ENCODE measurements around the gene SENP1. TPM values are rescaled to one million over a fixed set of nuclear protein-coding genes. Genes with fewer than 3 reads are reported as not detected.

Gene SENP1
- total RNA-seq, 4 donors from 2014 or later: 14.6 to 20.3 (median 18.0) TPM

GRCh38 chr12:48001505-48002413, 104.1 kb downstream of the SENP1 start:
- no peak for TF ChIP-seq CTCF (IDR thresholded peaks at IDR 0.05; ENCODE audit: low read depth)

- no peak for TF ChIP-seq CTCF (IDR thresholded peaks at IDR 0.05; ENCODE audit: low read depth)
Measured at GRCh38 chr12:48000878-48001504, 104.9 kb downstream of the SENP1 start.

- no peak for TF ChIP-seq CTCF (IDR thresholded peaks at IDR 0.05; ENCODE audit: low read depth)
Measured at GRCh38 chr12:47999816-48000215, 106.1 kb downstream of the SENP1 start.

- TF ChIP-seq CTCF (IDR thresholded peaks at IDR 0.05; ENCODE audit: low read depth): no peak
Measured at GRCh38 chr12:47997321-47997720, 108.6 kb downstream of the SENP1 start.

- TF ChIP-seq CTCF (IDR thresholded peaks at IDR 0.05; ENCODE audit: low read depth): no peak
Measured at GRCh38 chr12:47995981-47996401, 109.9 kb downstream of the SENP1 start.

DNA sequence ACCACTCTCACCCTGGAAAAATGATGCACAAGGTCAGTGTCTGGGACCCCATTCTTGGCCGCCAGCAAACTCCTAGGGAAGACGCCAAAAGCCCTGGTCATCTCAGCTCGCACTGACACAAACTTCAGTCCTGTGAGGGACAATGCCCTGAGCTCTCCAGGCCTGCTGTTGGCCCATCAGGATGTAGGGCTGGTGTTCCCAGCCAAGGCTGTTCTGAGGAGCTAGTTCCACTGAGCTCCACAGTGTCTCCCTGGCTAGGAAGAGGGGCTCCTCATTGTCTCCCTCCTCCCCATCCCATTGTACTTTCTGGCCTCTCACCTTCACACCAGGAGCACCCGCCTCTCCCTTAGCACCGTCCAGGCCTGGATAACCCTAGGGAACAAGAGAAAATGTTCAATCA, 112.4 kb downstream of the SENP1 start:
- TF ChIP-seq CTCF (IDR thresholded peaks at IDR 0.05; ENCODE audit: low read depth): no peak

Small RNA genes lying within 50 kb of the gene (small RNA-seq; reads per million reads assigned to genes)
- gene MIR6505 (not detected), gene RNU6-1203P (not detected)

Other genes starting within 250 kb of the SENP1 start
- 1 to 10 TPM; 1.9 to 6.0 (median 3.6) TPM for gene VDR, start 201.1 kb downstream of the SENP1 start, total RNA-seq
- gene TMEM106C, start 142.5 kb downstream of the SENP1 start, total RNA-seq: 10 to 100 TPM; 16.5 to 49.7 (median 39.4) TPM
- not detected for gene COL2A1, start 101.6 kb downstream of the SENP1 start, total RNA-seq
- 10 to 100 TPM in 3 of 4 donors, 1 to 10 TPM in 1; 5.1 to 19.5 (median 16.0) TPM for gene PFKM, start 13.3 kb upstream of the SENP1 start, total RNA-seq
- gene ASB8, start 51.4 kb upstream of the SENP1 start, total RNA-seq: 10 to 100 TPM; 23.8 to 30.5 (median 27.2) TPM
- 1 to 10 TPM in 1 of 4 donors, under 1 TPM in 1, not detected in 2; 0.22 to 1.3 TPM for gene CCDC184, start 77.6 kb upstream of the SENP1 start, total RNA-seq
- not detected for gene OR10AD1, start 97.2 kb upstream of the SENP1 start, total RNA-seq
- 10 to 100 TPM; 17.3 to 26.0 (median 23.2) TPM for gene ZNF641, start 244.8 kb upstream of the SENP1 start, total RNA-seq